GM18507 (cell line): ENCODE data around the gene NTNG2.

ENCODE experiments used
- DNase-seq: peaks from one replicate; pipeline ENCODE4 v3.0.0; 2011; ENCODE audit warnings: low read depth; ENCODE audit not compliant: insufficient read length; ENCODE audit errors: extremely low spot score
- FAIRE-seq: peaks from 2 replicates; lab custom pipeline; 2011; peaks lifted over from hg19 to GRCh38; lab: Jason Lieb, UNC

Gene NTNG2

GRCh38 chr9:132144708-132145365, 17.0 kb upstream of the NTNG2 start:
- DNase-seq (no peak), FAIRE-seq (no peak)

- no peak for DNase-seq
- no peak for FAIRE-seq
These were observed 15.8 kb upstream of the NTNG2 start for GRCh38 chr9:132146039-132146438.

GRCh38 chr9:132146575-132146974, 15.3 kb upstream of the NTNG2 start:
- no peak for FAIRE-seq
- DNase-seq, result no peak

GRCh38 chr9:132147331-132147730, 14.5 kb upstream of the NTNG2 start:
- no peak for FAIRE-seq
- DNase-seq, result no peak

- FAIRE-seq, result no peak
- no peak for DNase-seq
These were observed 14.0 kb upstream of the NTNG2 start for GRCh38 chr9:132147839-132148238.

- DNase-seq (no peak), FAIRE-seq (no peak)
These were observed 11.6 kb upstream of the NTNG2 start for GRCh38 chr9:132150256-132150655.

- DNase-seq, result no peak
- FAIRE-seq, result no peak
These were observed 10.7 kb upstream of the NTNG2 start for GRCh38 chr9:132151118-132151517.

GRCh38 chr9:132152231-132152630, 9.6 kb upstream of the NTNG2 start:
- DNase-seq (no peak), FAIRE-seq (no peak)

- DNase-seq (no peak), FAIRE-seq (no peak)
These were observed 6.8 kb upstream of the NTNG2 start for GRCh38 chr9:132154863-132155567.

- FAIRE-seq (no peak), DNase-seq (no peak)
These were observed 6.3 kb upstream of the NTNG2 start for GRCh38 chr9:132155568-132155895.

GRCh38 chr9:132156262-132156661, 5.6 kb upstream of the NTNG2 start:
- no peak for FAIRE-seq
- DNase-seq, result no peak

- DNase-seq (no peak), FAIRE-seq (no peak)
These were observed 4.3 kb upstream of the NTNG2 start for GRCh38 chr9:132157347-132158116.

GRCh38 chr9:132160802-132161742, 786 bp upstream of the NTNG2 start:
- FAIRE-seq (peak; percentile 44), DNase-seq (no peak)

GRCh38 chr9:132162764-132163456, 1.1 kb downstream of the NTNG2 start:
- DNase-seq (no peak), FAIRE-seq (no peak)

- no peak for FAIRE-seq
- no peak for DNase-seq
These were observed 1.6 kb downstream of the NTNG2 start for GRCh38 chr9:132163457-132163875.

GRCh38 chr9:132163876-132164603, 2.2 kb downstream of the NTNG2 start:
- no peak for FAIRE-seq
- DNase-seq, result no peak

GRCh38 chr9:132164604-132165362, 2.9 kb downstream of the NTNG2 start:
- no peak for DNase-seq
- no peak for FAIRE-seq

- DNase-seq (no peak), FAIRE-seq (no peak)
These were observed 4.7 kb downstream of the NTNG2 start for GRCh38 chr9:132166599-132166998.
